Stimulated activated CD8-positive, alpha-beta memory T cell treated with anti-CD3 and anti-CD28 coated beads, Interleukin-15, amount 100 ng/mL, for 48 hours (primary cell): ENCODE measurements around the gene TERC.
"Not testable (repeated sequence)": the region's sequence is repeated elsewhere in the genome, so short reads cannot be mapped to it uniquely, and the experiment has no call there.

Experiments used
- DNase-seq, 2 donors: peaks; one replicate each; pipeline ENCODE4 v3.0.0-alpha.2; 2020; ENCODE audit warnings: low read depth in 2 of 2

The TERC gene

GRCh38 chr3:169771497-169772304 lies 6.8 kb upstream of the TERC start:
- DNase-seq = peak; percentile 23 to 29

GRCh38 chr3:169769287-169770181 lies 4.7 kb upstream of the TERC start, which contains the start of gene ACTRT3:
TSS of gene ACTRT3 (minus strand) at chr3:169769561. CDS start at chr3:169769520, 41 bp downstream.
- peak; percentile 54 to 65 for DNase-seq

- peak; percentile 52 to 58 for DNase-seq
Measured at GRCh38 chr3:169764312-169764881, 463 bp downstream of the TERC start.

GRCh38 chr3:169760479-169760878 lies 4.4 kb downstream of the TERC start:
- no peak for DNase-seq

- DNase-seq = no peak
Measured at GRCh38 chr3:169759256-169759655, 5.6 kb downstream of the TERC start.

GRCh38 chr3:169758359-169758994 lies 6.4 kb downstream of the TERC start:
- DNase-seq = no peak

GRCh38 chr3:169755488-169755887 lies 9.4 kb downstream of the TERC start:
- DNase-seq = no peak

GRCh38 chr3:169754711-169755110 lies 10.1 kb downstream of the TERC start:
- DNase-seq = no peak

- DNase-seq = no peak
Measured at GRCh38 chr3:169751875-169752274, 13.0 kb downstream of the TERC start.

- no peak for DNase-seq
Measured at GRCh38 chr3:169750665-169751064, 14.2 kb downstream of the TERC start.

GRCh38 chr3:169748670-169749069 lies 16.2 kb downstream of the TERC start:
- DNase-seq = no peak

- no peak for DNase-seq
Measured at GRCh38 chr3:169746924-169747323, 17.9 kb downstream of the TERC start.

GRCh38 chr3:169744366-169745054 lies 20.4 kb downstream of the TERC start:
- no peak for DNase-seq

GRCh38 chr3:169739067-169739466 lies 25.8 kb downstream of the TERC start:
- DNase-seq = no peak

GRCh38 chr3:169731857-169732256 lies 33.0 kb downstream of the TERC start:
- DNase-seq = not testable (repeated sequence)

- DNase-seq = no peak
Measured at GRCh38 chr3:169722724-169723123, 42.1 kb downstream of the TERC start.

- DNase-seq = not testable (repeated sequence)
Measured at GRCh38 chr3:169718415-169718814, 46.4 kb downstream of the TERC start.
